Thyroid gland (tissue), 4 donors: ENCODE results near the gene PTPRG.

Experiments used
- CTCF ChIP-seq, 6 experiments: fragments of 200-600 bp in 3 of 6; fragments of 450-650 bp in 3 of 6; sonication (generic) in 3 of 6; IDR thresholded peaks; one replicate each; pipeline ENCODE4 v1.5.1; 2016 to 2019; ENCODE audit warnings: antibody characterized with exemption in 6 of 6, mild to moderate bottlenecking in 2 of 6, inconsistent platforms in 1 of 6, moderate library complexity in 1 of 6
- POLR2A ChIP-seq, 2 donors: fragments of 450-650 bp; IDR thresholded peaks; one replicate each; pipeline ENCODE4 v1.6.1; 2017; ENCODE audit warnings: antibody characterized with exemption in 2 of 2, mild to moderate bottlenecking in 2 of 2, moderate library complexity in 1 of 2

- no peak for TF ChIP-seq POLR2A (IDR thresholded peaks at IDR 0.05)
- TF ChIP-seq CTCF (IDR thresholded peaks at IDR 0.05), result no peak
Observed at GRCh38 chr3:61741551-61741950, 180.2 kb downstream of the PTPRG start.
